GM12865 (cell line): Measurements from ENCODE around the gene CD248.

ENCODE experiments used
- DNase-seq: peaks from one replicate; pipeline ENCODE4 v3.0.0; 2010; ENCODE audit warnings: low read depth
- H3K4me3 ChIP-seq: 2 replicates; pipeline ENCODE4 v1.5.1; 2011; ENCODE audit warnings: mild to moderate bottlenecking, low read depth, low read length, control low read depth
- CTCF ChIP-seq: IDR thresholded peaks from 2 replicates; pipeline ENCODE4 v1.5.1; 2011; ENCODE audit warnings: low read length, control low read depth, low read depth, inconsistent platforms; ENCODE audit not compliant: insufficient read depth; ENCODE audit errors: missing control alignments

The CD248 gene

DNA sequence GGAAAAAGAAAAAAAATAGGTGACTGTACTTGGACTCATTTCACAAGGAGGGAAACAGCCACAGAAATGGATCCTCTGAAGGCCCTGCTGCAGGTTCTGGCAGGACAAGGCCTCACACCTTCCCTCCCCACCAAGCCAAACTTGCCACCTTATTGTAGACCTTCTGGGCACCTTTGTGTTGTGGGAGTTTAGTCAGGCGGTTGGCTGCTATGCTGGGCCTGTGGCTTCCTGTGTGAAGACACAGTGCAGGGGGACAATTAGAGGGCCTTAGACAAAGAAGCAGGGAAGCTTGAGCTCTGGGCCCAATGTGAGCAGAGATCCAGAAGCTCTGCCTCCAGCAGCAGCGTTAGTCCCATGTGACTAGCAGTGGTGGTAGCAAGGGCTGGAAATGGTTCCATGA is 44.2 kb downstream of the CD248 start:
- H3K4me3 ChIP-seq = no peak overlapping the region
- no peak for DNase-seq
- TF ChIP-seq CTCF = no peak

- DNase-seq = no peak
- no peak for TF ChIP-seq CTCF
- no peak overlapping the region for H3K4me3 ChIP-seq
These were observed 45.0 kb downstream of the CD248 start for GRCh38 chr11:66271816-66272215.

- DNase-seq = peak; percentile 34
These were observed 47.6 kb downstream of the CD248 start for GRCh38 chr11:66268952-66269905.

GRCh38 chr11:66268244-66268951 is 48.4 kb downstream of the CD248 start, which contains the start of gene RAB1B:
TSS of gene RAB1B (plus strand) at chr11:66268639. CDS start at chr11:66268680, 41 bp downstream.
- peak; percentile 100 for DNase-seq
- peak within 1 kb of the TSS; percentile 99 for H3K4me3 ChIP-seq
- TF ChIP-seq CTCF = no peak

More at GRCh38 chr11:66268952-66269905, 47.6 kb downstream of the CD248 start:
- TF ChIP-seq CTCF = no peak
- peak overlapping the region; percentile 99 for H3K4me3 ChIP-seq

GRCh38 chr11:66267379-66268243 is 49.2 kb downstream of the CD248 start:
- peak; percentile 14 for TF ChIP-seq CTCF
- peak overlapping the region; percentile 57 for H3K4me3 ChIP-seq
- peak; percentile 94 for DNase-seq

GRCh38 chr11:66267039-66267378 is 49.8 kb downstream of the CD248 start:
- no peak for DNase-seq
- no peak for TF ChIP-seq CTCF
- H3K4me3 ChIP-seq = peak overlapping the region; percentile 57
